BLaER1 (cell line): Measurements from ENCODE around the gene CRKL.

Experiments used
- H3K27ac ChIP-seq: shearing (Covaris generic); formaldehyde crosslinking; 2 replicates; pipeline ENCODE4 v1.8.1; 2022
- H3K27me3 ChIP-seq: shearing (Covaris generic); formaldehyde crosslinking; 2 replicates; pipeline ENCODE4 v1.8.1; 2022
- H3K36me3 ChIP-seq: shearing (Covaris generic); formaldehyde crosslinking; 2 replicates; pipeline ENCODE4 v1.8.1; 2022
- H3K4me1 ChIP-seq: shearing (Covaris generic); formaldehyde crosslinking; 2 replicates; pipeline ENCODE4 v1.8.1; 2022
- H3K4me2 ChIP-seq: shearing (Covaris generic); formaldehyde crosslinking; 2 replicates; pipeline ENCODE4 v1.8.1; 2022
- H3K4me3 ChIP-seq: shearing (Covaris generic); formaldehyde crosslinking; 2 replicates; pipeline ENCODE4 v1.8.1; 2022
- H3K9ac ChIP-seq: shearing (Covaris generic); formaldehyde crosslinking; 2 replicates; pipeline ENCODE4 v1.8.1; 2022
- H3K9me3 ChIP-seq: shearing (Covaris generic); formaldehyde crosslinking; 2 replicates; pipeline ENCODE4 v1.8.1; 2022
- H4K20me1 ChIP-seq: shearing (Covaris generic); formaldehyde crosslinking; 2 replicates; pipeline ENCODE4 v1.8.1; 2022
- Cebpa-rat ChIP-seq: shearing (Covaris generic); IDR thresholded peaks from 2 replicates; pipeline ENCODE4 v1.8.1; 2022

Gene CRKL

DNA sequence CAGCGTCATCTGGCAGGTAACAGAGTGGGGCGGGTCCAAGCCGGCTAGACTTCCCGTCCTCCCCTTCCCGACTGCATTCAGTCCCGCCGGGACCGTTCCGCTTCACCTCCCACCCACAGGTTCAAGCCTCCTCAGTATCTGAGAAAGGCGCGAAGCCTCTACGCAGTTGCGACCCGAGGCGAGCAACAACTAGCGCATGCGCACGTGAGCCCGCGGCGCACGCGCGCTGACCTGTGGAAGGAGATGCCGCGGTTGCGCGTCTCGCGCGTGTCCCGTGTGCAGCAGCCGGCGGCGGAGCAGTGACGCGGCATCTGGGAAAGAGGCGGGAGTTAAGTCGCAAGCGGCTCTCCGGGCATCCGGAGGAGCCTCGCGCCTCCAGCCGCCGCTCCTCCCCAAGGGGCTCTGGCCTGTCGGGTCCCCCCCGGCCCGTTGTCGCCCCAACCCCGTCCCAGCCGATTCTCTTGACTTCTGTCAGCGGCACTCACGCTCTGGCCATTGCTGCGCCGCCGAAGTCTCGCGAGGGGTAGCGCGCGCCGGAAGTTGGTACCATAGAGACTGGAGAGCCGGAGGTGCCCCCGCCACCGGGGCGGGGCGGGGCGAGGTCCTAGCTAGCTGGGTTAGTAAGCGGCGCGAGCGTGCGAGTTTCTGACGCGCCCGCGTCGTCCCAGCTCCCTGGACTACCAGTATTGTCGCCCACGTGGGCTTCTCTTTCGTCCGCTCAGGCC lies 84.6 kb downstream of the CRKL start, which contains the start of gene THAP7:
Gene THAP7, minus strand, starts transcription at position 518 of the 725 bp plus-strand sequence. Its CDS starts 207 bp downstream, at position 311.
- H3K4me1 ChIP-seq: peaks cover 34% of the 10 kb centered on the region
- H4K20me1 ChIP-seq: peaks cover 44% of the 10 kb centered on the region
- peak within 1 kb of the TSS; percentile 79 for H3K4me3 ChIP-seq

More for the DNA sequence above, 84.6 kb downstream of the CRKL start, which contains the start of gene THAP7:
- Histone ChIP-seq H3K27me3 (no peaks in the 10 kb centered on the region), H3K9ac (peak within 1 kb of the TSS; percentile 90), H3K9me3 (no peaks in the 10 kb centered on the region), H3K4me2 (peak within 1 kb of the TSS; percentile 100), H3K27ac (peak within 1 kb of the TSS; percentile 92), H3K36me3 (peaks cover 38% of the 10 kb centered on the region)
- TF ChIP-seq Cebpa-rat: no peak
